GM19468 (cell line): ENCODE measurements around the gene ZNF469.

Experiments used
- ATAC-seq: cut with Tn5 transposase; IDR thresholded peaks from one replicate; pipeline ENCODE4 v1.9.1; 2021; ENCODE audit warnings: mild to moderate bottlenecking, moderate library complexity, moderate number of reproducible peaks; ENCODE audit not compliant: unreplicated experiment; ENCODE audit errors: extremely low read depth

Gene ZNF469

DNA sequence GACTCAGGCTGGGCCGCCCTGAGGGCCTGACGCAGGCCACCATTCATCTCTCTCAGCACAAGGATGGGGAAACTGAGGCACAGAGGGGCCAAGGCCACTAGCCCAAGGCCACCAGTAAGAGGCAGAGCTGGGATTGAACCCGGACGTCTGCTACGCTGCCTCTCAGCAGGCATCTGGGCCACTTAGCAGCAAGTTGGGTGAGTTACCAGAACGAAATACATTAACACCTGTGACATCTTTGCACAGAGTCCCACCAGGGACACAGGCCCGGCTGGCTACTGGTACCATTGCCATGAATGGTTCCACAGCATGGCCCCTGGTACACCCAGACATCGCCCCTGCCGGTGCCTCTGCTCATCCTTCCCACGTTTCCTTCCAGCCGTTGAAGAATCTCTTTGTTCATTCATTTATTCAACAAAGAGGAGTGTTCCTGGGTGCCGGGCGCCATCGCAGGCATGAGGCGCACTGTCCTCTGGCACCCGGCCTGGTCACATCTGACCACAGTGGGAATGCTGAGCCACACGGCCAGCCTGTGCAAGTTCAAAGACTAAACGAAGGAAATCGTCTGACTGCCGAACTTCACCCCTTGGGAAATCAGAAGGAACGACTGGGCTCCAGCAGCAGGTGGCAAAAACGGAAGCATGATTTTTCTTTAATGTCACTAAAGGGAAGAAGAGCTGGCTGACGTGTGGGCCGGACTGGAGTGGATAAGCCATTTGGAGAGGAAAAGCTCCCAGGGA is 7.4 kb upstream of the ZNF469 start:
- no peak for ATAC-seq

DNA sequence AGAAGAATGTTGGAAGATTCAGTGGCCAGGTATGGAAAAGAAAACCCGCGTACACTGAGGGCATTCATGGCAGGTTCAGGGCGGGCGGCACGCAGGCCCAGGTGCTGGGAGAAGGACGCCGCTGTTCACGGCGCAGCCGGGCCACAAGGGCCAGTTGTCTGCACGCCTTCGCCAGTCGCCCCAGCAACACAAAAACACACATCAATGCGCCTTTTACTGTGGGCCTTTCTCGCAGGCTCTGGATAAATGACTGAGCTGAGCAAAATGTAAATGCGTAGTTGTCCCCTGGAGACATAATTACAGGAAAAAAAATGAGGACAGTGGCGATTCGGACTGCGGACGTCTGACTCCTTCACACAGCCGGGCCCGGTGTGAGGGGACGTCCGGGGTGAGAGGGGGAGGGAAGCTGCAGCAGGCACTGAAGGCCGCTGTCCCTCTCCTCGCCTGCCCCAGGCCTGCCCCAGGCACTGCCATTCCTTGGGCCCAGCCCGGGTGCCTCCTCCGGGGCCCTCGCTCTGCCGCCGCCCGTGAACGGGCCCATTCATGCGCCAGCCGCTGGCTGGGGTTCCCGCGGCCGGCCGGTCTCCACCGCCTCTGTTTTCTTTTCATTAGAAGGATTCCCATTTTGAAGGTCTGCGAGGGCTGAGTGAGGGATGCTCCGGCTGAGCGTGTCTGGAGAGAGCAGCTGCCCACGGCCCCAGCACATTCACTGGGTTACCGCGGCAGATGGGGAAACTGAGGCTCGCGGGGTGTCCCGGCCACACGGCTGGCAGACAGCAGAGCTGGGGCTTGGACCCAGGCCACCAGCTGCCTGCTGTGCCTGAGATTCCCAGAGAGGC is 6.5 kb upstream of the ZNF469 start:
- ATAC-seq, result no peak

DNA sequence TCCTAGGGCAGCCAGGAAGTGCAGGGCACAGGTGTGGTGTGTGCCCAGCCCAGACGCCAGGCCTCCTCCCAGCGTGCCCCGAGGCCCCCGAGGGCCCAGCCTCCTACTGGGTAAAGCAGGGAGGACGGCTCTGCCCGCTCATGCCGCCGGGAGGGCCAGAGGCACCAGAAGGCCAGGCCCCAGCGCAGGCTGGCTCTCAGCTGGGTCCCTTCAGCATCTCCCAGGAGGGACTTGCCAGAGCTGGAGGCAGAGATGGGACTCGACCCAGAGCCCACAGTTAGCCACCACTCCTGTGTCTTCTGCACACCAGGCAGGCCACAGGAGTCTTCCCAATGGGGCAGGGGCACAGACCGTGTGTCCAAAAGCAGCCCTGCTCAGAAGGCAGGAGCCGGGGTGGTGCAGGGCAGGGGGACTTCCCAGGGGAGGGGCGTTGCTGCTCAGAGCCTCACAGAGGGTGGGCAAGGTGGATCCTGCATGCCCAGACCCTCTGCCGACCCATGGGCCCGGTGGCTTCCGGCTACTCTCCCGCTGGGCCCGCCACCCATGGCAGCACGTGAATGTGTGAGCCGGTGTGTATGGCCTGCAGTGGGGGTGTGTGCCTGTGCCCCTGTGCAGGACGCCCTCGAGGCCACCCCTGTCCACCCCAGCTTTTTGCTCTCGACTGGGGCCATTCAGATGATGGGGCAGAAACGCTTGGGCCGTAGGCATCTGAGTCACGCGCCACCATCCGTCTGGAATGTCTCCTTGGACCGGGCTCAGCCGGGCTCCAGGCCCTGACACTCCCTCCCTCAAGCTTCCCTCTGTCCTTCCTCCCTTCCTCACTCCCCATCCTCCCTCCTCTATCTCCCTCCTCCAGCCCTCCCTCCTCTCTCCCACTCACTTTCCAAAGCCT is 5.7 kb upstream of the ZNF469 start:
- no peak for ATAC-seq

DNA sequence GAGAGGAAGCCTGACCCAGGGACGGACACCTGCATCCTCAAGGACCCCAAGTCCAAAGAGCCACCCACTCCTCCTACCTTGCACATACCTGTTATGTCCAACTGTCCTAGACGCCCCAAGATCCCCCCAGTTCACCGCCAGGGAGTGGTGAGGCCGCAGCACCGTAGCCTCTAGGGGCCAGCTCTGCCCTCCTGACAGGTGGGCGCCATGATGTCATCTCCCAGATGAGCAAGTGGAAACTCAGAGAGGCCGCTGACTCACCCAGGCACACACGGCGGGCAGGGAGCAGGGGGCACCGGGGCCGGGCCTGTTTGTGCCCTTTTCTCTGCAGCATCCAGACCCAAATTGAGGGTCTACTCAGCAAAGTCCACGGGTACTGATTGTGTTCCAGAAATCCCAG is 4.8 kb upstream of the ZNF469 start:
- no peak for ATAC-seq

DNA sequence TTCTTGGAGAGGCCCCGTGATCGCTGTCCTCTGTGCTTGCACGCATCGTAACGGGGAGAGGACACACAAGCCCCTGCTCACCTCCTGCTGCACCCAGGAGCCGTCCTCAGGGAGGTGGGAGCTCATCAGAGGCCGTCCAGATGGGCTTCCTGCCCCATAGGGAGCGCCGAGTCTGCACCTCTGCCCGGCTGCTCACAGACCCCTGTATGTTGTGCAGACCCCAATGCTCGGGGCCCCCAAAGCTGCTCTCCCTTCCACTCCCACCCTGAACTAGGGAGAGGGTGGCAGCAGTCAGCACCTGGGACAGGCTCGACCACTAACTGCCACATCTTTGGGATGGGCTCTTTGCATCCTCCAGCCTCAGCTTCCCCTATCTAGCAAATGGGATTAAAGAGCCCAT is 4.4 kb upstream of the ZNF469 start:
- ATAC-seq, result no peak

DNA sequence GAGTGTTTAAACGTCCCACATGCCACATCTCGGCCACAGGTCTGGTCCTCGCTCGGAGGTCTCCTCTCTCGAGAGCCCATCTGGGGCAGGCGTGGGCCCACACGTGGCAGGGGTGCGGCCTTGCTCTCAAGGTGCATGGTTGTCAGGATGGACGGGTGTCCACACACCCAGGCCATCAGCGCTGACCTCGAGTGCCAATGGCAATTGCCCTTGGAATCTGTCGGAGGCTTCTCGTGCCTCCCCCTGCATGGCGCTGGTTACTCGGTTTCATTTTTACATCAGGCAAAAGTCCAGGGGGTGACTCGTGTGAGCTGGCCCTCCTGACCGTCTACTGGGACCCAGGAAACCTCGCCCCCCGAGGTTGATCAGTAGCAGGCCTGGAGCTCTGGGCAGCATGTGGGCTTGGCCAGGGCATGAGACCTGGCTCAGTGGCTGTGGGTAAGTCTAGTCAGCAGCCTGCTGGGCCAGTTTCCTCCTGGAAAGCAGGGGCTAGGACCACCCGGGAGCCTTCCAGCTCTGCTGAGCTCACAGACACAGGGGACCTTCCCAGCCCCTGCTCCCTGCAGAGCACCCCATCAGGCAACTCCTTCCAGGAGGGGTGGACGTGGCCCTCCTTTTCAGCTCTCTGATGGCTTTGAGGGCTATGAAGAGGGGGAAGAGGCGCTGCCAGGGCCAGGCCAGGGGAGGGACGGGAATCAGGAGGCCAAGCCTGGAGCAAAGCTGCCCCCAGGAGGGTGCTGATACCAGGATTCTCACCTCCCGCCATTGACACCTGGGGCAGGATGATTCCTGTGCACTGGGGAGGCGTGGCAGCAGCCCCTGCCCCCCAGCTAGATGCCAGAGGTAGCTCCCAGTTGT is 3.7 kb upstream of the ZNF469 start:
- no peak for ATAC-seq

DNA sequence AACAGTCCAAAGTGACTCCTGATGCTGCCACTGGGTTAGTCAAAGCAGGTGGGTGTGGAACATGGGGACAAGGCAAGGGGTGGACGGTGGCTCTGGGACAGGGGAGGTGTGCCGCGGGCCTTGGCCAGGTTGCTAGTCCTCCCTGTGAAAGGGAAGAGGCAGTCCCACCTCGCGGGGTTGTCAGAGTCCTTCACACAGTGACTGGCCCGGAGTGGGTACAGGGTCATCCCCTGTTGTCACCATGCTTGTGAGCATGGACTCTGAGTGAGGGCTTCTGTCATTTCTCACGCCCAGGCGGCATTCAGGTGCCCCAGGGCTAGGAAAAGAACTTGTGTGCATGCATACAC is 3.1 kb upstream of the ZNF469 start:
- ATAC-seq, result no peak

DNA sequence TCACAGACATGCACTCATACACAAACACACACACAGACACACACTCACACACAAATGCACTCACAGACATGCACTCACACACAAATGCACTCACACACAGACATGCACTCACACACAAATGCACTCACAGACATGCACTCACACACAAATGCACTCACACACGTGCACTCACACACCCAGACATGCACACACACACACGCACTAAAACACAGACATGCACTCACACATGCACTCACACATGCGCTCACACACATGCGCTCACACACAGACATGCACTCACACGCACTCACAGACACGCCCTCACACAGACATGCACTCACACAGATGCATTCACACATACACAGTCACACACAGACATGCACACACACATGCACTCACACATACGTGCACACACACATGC is 2.7 kb upstream of the ZNF469 start:
- no peak for ATAC-seq

DNA sequence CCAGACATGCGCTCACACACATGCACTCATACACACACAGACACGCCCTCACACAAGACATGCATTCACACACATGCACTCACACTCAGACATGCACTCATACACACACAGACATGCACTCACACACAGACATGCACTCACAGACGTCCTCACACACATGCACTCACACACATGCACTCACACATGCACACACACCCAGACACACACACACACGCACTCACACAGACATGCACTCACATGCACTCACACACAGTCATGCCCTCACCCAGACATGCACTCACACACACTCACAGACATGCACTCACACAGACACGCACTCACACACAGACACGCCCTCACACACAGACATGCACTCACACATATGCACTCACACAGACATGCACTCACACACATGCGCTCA is 2.1 kb upstream of the ZNF469 start:
- ATAC-seq, result no peak

DNA sequence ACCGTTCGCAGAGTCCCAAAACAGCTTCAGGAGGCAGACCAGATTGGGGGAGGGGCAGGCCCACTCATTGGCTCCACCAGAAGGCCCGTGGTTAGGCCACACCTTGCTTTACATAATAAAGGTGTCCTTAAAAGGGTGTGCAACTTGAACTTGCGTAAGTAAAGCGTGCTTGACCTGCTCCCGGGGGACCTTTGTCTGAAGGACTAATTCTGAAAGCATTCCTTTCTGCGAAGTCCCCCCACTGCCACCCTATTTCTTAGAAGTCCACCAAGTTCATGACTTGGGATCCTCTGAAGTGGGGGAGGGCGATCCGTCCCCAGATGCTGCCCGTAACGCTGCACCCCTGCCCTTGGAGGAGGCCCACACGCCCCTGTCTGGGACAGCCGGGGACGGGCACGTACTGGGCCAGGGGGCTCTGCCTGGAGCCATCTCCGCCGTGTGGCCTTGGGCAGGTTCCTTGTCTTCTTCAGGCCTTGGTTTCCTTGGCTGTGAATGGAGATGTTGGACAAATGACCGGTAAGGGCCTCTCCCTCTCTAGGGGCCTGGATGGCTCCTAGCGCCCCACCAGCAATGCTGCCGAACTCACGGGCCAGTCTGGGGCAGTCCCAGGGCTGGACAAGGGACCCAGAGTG is 823 bp upstream of the ZNF469 start:
- no peak for ATAC-seq

DNA sequence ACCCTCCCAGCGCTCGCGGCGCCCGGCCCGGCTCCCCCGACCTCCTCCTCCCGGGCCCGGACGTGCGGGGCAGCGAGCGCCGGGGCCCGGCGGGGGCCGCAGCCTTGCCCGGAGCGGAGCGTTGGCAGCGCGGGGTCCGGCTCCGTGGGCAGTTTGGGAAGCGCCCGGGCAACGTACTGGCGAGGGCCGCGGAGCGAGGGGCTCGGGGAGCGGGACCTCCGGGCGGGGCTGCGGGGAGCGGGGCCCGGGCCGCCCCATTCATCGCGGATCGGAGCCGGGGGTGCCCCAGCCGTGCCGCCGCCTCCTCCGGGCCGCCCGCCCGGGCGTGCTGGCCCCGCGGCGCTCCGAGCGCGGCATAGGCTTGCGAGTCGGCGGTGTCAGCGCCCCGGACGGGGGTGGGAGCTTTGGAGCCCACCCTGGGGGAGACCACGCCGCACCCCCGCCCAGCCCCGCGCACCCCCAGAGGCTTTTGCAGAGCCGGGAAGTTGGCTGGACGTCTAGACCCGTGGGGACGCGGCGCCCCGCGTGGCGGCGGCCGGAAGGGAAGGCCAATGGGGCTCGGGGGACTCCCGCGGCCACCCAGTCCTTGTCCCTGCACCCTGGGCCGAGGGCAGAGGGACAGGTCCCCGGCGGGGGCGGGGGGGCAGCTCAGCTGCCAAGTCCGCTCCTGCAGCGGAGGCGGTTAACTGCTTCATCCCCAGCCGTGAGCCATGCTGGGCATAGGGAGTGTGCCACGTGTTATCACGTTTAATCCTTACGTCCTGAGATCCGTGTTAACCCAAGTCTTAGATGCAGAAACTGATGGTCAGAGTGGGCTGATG is 852 bp downstream of the ZNF469 start:
- no peak for ATAC-seq

DNA sequence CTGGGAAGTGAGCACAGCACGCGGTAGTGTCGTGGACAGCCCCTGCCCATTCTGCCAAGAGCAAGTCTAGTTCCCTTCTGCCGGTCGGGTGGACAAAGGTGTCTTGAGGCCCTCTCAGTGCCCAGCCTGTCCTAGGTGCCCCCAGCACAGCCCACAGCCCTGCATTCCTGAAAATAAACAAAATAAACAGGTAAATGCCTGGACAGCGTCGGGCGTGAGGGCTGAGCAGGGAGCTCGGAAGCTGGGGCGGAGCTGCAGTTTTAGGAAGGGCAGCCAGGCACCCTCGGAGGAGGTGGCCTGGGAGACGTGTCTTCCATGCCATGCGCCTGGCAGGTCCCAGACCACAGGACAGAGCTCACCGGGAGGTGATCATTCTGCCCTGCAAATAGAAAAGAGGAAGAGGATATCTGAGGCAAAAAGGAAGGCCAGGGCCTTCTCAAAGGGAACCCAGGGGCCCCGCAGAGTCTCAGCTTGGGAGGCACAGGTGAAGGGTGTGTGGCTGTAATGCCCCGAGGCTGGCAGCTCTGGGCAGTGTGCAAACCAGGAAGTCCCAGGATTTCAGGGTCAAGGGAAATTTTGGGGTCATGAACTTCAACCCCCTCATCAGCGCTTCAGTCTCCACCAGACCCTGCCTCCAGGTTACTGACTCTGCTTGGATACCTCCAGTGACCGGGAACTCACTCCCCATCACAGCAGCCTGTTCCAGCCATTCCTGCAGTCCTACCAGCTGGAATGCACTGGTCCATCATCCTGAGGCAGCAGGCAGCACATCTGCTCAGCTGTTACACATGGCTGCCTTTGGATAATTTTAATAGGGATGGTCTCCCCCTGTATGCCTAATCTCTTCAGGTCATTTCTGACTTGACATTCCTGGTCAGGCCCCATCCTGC is 1.7 kb downstream of the ZNF469 start:
- ATAC-seq, result no peak

DNA sequence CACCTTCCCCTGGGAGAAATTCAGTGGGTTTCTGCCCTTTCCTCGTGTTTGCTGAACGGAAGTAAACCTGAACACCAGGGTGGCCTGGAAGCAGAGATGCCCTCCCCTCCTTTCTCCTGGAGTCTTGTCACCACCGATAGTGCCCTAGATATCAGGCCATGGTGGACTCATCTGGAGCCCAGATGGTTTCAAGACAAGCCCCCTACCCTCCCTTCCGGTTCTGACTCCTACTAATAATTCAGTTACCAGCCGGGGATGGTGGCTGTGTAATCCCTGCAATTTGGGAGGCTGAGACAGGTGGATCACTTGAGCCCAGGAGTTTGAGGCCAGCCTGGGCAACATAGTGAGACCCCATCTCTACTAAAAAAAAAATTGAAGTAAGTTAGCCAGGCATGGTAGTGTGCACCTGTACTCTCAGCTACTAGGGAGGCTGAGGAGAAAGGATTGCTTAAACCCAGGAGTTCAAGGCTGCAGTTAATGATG is 2.4 kb downstream of the ZNF469 start:
- no peak for ATAC-seq

DNA sequence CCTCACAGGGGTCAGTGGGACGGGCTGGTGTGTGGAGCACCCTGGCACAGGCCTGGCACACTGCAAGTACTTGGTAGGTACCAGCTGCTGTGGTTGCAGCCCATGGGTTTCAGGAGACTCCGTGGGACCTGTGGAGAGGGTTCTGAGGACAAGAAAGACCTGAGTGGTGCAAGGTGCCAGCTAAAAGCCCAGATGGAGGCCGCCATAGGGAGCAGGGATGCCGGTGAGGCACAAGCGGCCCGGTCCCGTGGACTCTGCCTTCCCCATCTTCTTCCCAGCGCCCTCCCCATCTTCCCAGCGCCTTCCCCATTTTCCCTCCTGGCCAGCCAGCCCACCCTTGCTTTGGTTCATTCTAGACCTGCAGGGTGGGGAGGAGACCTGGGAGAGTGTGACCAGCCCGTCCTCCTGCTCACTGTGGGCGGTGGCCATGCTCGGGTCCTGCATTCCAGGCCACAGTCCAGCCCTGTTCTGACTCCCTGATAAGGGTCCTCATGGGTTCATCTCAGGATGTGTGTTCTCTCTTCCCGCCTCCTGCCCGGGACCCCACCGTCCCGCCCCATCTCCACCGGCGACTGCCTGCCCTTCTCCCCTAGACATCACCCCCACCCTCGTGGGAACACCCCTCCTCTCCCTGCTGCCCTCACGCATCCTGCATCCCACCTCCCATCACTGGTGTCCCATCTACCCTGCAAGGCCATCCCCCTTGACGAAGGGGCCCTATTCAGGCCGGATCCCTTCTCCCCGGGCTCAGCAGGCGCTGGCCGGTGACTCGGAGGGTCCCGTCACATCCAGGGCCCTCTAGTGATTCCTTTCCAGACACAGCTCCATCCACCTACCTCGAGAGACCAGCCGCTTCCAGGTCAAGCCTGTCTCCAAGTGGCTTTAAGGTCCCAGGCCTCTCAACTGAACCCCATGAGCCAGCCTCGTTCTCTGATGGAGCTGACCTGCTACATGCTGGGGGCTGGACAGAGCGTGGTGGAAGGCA is 3.4 kb downstream of the ZNF469 start:
- ATAC-seq, result no peak

DNA sequence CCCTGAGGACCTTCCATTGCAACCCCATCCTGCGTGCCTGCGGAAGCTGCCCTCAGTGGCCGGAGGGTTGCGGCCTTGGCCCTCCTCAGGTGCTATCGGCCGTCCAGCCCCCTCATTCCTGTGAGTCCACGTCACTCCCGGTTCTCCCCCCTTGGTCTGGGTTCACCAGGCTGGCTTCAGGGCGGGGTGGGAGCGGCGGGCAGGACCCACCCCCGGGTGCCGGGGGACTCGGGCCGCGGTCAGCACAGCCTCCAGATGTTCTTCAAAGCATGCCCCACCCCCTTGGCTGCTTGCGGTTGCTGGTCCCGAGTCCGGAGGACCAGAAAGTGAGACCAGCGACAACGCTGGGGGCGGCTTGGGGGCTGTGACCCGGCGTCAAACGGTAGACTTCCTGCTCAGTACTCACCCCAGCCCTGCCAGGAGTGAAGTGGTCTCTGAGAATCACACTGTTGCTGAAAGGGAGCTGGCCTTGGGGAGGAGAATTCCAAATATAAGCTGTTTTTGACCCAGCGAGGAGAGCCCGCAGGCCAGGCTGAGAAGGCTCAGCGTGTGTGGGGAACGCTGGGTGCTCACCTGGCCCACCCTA is 4.5 kb downstream of the ZNF469 start:
- no peak for ATAC-seq
